Skeletal muscle satellite cell (primary cell): Measurements from ENCODE around the gene TOLLIP.
"Not testable (repeated sequence)": the region's sequence is repeated elsewhere in the genome, so short reads cannot be mapped to it uniquely, and the experiment has no call there.

Experiments used
- H3K27me3 ChIP-seq: 2 replicates; pipeline ENCODE4 v1.7.0; 2013; ENCODE audit warnings: low read length; ENCODE audit not compliant: control insufficient read depth, insufficient read depth
- H3K36me3 ChIP-seq: 2 replicates; pipeline ENCODE4 v1.7.0; 2013; ENCODE audit warnings: mild to moderate bottlenecking, control low read depth, low read length; ENCODE audit not compliant: insufficient read depth
- H3K4me1 ChIP-seq: 2 replicates; pipeline ENCODE4 v1.7.0; 2013; ENCODE audit warnings: low read length; ENCODE audit not compliant: control insufficient read depth, insufficient read depth
- H3K4me2 ChIP-seq: 2 replicates; pipeline ENCODE4 v1.7.0; 2013; ENCODE audit warnings: mild to moderate bottlenecking, low read length
- H3K4me3 ChIP-seq: 2 replicates; pipeline ENCODE4 v1.7.0; 2013; ENCODE audit warnings: low read length
- H3K9ac ChIP-seq: 2 replicates; pipeline ENCODE4 v1.7.0; 2013; ENCODE audit warnings: mild to moderate bottlenecking, low read depth, low read length, moderate library complexity
- H3K9me3 ChIP-seq: replicated peaks from 2 replicates; pipeline ENCODE4 v1.7.0; 2013; ENCODE audit warnings: mild to moderate bottlenecking, control low read depth, low read length

TOLLIP gene

GRCh38 chr11:1243521-1243920 lies 65.9 kb downstream of the TOLLIP start:
- H3K9me3 ChIP-seq, H3K4me2 ChIP-seq, H3K4me1 ChIP-seq, H3K9ac ChIP-seq, H3K27me3 ChIP-seq, H3K36me3 ChIP-seq, H3K4me3 ChIP-seq: not testable (repeated sequence)

GRCh38 chr11:1242751-1243150 lies 66.7 kb downstream of the TOLLIP start:
- H3K4me1 ChIP-seq, H3K36me3 ChIP-seq, H3K4me3 ChIP-seq, H3K9me3 ChIP-seq, H3K9ac ChIP-seq, H3K4me2 ChIP-seq, H3K27me3 ChIP-seq: not testable (repeated sequence)

- H3K27me3 ChIP-seq = no peaks in the 10 kb centered on the region
- no peaks in the 10 kb centered on the region for H3K9me3 ChIP-seq
- H3K4me2 ChIP-seq = no peak overlapping the region
- H3K4me1 ChIP-seq = no peaks in the 10 kb centered on the region
- H3K9ac ChIP-seq = no peak overlapping the region
- no peaks in the 10 kb centered on the region for H3K36me3 ChIP-seq
- no peak overlapping the region for H3K4me3 ChIP-seq
Measured at GRCh38 chr11:1242289-1242688, 67.1 kb downstream of the TOLLIP start.

- no peaks in the 10 kb centered on the region for H3K9me3 ChIP-seq
- H3K4me2 ChIP-seq = no peak overlapping the region
- H3K27me3 ChIP-seq = no peaks in the 10 kb centered on the region
- H3K9ac ChIP-seq = no peak overlapping the region
- no peak overlapping the region for H3K4me3 ChIP-seq
- H3K4me1 ChIP-seq = no peaks in the 10 kb centered on the region
- no peaks in the 10 kb centered on the region for H3K36me3 ChIP-seq
Measured at GRCh38 chr11:1241706-1242105, 67.7 kb downstream of the TOLLIP start.

GRCh38 chr11:1240771-1241170 lies 68.7 kb downstream of the TOLLIP start:
- Histone ChIP-seq H3K4me2 (no peak overlapping the region), H3K27me3 (peaks cover 3% of the 10 kb centered on the region), H3K9ac (no peak overlapping the region), H3K9me3 (no peaks in the 10 kb centered on the region), H3K36me3 (no peaks in the 10 kb centered on the region), H3K4me3 (no peak overlapping the region), H3K4me1 (no peaks in the 10 kb centered on the region)

- H3K27me3 ChIP-seq = peaks cover 3% of the 10 kb centered on the region
- no peaks in the 10 kb centered on the region for H3K9me3 ChIP-seq
- no peak overlapping the region for H3K4me2 ChIP-seq
- H3K4me3 ChIP-seq = no peak overlapping the region
- H3K36me3 ChIP-seq = no peaks in the 10 kb centered on the region
- no peak overlapping the region for H3K9ac ChIP-seq
- H3K4me1 ChIP-seq = no peaks in the 10 kb centered on the region
Measured at GRCh38 chr11:1239596-1240205, 69.7 kb downstream of the TOLLIP start.

- Histone ChIP-seq H3K4me3 (no peak overlapping the region), H3K36me3 (no peaks in the 10 kb centered on the region), H3K27me3 (peaks cover 3% of the 10 kb centered on the region), H3K9ac (no peak overlapping the region), H3K4me1 (no peaks in the 10 kb centered on the region), H3K4me2 (no peak overlapping the region), H3K9me3 (no peaks in the 10 kb centered on the region)
Measured at GRCh38 chr11:1238767-1239595, 70.5 kb downstream of the TOLLIP start.

GRCh38 chr11:1237851-1238250 lies 71.6 kb downstream of the TOLLIP start:
- no peaks in the 10 kb centered on the region for H3K4me1 ChIP-seq
- no peaks in the 10 kb centered on the region for H3K9me3 ChIP-seq
- H3K4me3 ChIP-seq = no peak overlapping the region
- no peak overlapping the region for H3K9ac ChIP-seq
- H3K27me3 ChIP-seq = peaks cover 3% of the 10 kb centered on the region
- no peak overlapping the region for H3K4me2 ChIP-seq
- H3K36me3 ChIP-seq = no peaks in the 10 kb centered on the region

GRCh38 chr11:1237128-1237580 lies 72.3 kb downstream of the TOLLIP start:
- Histone ChIP-seq H3K27me3 (peaks cover 3% of the 10 kb centered on the region), H3K9me3 (no peaks in the 10 kb centered on the region), H3K4me1 (no peaks in the 10 kb centered on the region), H3K9ac (no peak overlapping the region), H3K4me3 (no peak overlapping the region), H3K4me2 (no peak overlapping the region), H3K36me3 (no peaks in the 10 kb centered on the region)

GRCh38 chr11:1236316-1237127 lies 72.9 kb downstream of the TOLLIP start:
- Histone ChIP-seq H3K4me3 (no peak overlapping the region), H3K9me3 (no peaks in the 10 kb centered on the region), H3K4me2 (no peak overlapping the region), H3K27me3 (peaks cover 3% of the 10 kb centered on the region), H3K4me1 (no peaks in the 10 kb centered on the region), H3K9ac (no peak overlapping the region), H3K36me3 (no peaks in the 10 kb centered on the region)

- Histone ChIP-seq H3K4me3 (no peak overlapping the region), H3K4me2 (no peak overlapping the region), H3K27me3 (peaks cover 3% of the 10 kb centered on the region), H3K36me3 (no peaks in the 10 kb centered on the region), H3K9me3 (no peaks in the 10 kb centered on the region), H3K9ac (no peak overlapping the region), H3K4me1 (no peaks in the 10 kb centered on the region)
Measured at GRCh38 chr11:1235901-1236315, 73.5 kb downstream of the TOLLIP start.
